ENCODE measurements around the gene VEZF1.

DNA sequence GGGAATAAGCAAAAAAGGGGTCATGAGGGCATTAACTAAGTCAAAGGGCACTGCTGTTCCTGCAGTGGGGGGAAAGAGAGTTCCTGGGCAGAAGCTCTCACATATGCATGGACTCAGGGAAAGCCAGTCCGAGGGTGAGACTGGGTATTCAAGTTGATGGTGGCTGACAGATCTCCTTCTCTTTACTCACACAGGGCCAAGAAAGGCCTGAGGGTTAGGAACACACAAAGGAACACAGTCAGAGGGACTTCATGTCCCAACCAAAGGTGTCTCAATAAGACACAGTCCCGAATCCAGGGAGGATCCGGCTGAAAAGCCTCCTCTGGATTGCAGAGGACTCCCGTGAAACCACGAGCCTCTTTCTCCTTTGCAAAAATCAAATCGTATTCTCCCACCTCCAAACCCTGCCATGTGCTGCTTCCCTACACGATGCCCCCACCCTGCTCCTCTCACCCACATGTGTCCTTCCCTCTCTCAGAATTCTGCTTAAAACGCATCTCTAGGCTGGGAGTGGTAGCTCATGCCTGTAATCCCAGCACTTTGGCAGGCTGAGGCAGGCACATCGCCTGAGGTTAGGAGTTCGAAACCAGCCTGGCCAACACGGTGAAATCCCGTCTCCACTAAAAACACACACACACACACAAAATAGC, 56.4 kb downstream of the VEZF1 start:
- TF ChIP-seq POLR2A (IDR thresholded peaks at IDR 0.05; ENCODE audit: low read length) = no peak
- no peak for TF ChIP-seq GATA1 (IDR thresholded peaks at IDR 0.05; ENCODE audit: low read depth, low read length)
